WTC11 (cell line): ENCODE results near the gene PDSS2.

Source experiments
- CBFB ChIP-seq: sonication (generic); formaldehyde crosslinking; IDR thresholded peaks from 2 replicates; pipeline ENCODE4 v1.8.1; 2022; ENCODE audit warnings: mild to moderate bottlenecking, low read depth, missing genetic modification reagents
- CREB1 ChIP-seq: sonication (generic); formaldehyde crosslinking; IDR thresholded peaks from 2 replicates; pipeline ENCODE4 v1.8.0; 2023; ENCODE audit warnings: mild to moderate bottlenecking, missing genetic modification reagents
- GABPB1 ChIP-seq: sonication (generic); formaldehyde crosslinking; IDR thresholded peaks from 2 replicates; pipeline ENCODE4 v1.8.1; 2023; ENCODE audit warnings: mild to moderate bottlenecking, missing genetic modification reagents
- JUN ChIP-seq: sonication (generic); formaldehyde crosslinking; IDR thresholded peaks from 2 replicates; pipeline ENCODE4 v1.8.0; 2023; ENCODE audit warnings: mild to moderate bottlenecking, missing genetic modification reagents
- NR2C2 ChIP-seq: sonication (generic); formaldehyde crosslinking; IDR thresholded peaks from 2 replicates; pipeline ENCODE4 v1.8.0; 2022; ENCODE audit warnings: mild to moderate bottlenecking, missing genetic modification reagents
- OVOL2 ChIP-seq: fragments of 250-450 bp; sonication (Bioruptor Pico); IDR thresholded peaks from 2 replicates; pipeline ENCODE4 v1.9.0; 2021; ENCODE audit warnings: mild to moderate bottlenecking, borderline replicate concordance
- SP1 ChIP-seq: sonication (generic); formaldehyde crosslinking; conservative IDR thresholded peaks from 2 replicates; pipeline ENCODE4 v1.8.1; 2022; ENCODE audit warnings: missing genetic modification reagents
- TCF7 ChIP-seq: sonication (generic); formaldehyde crosslinking; IDR thresholded peaks from 2 replicates; pipeline ENCODE4 v1.8.0; 2022; ENCODE audit warnings: mild to moderate bottlenecking, low read depth, missing genetic modification reagents, moderate library complexity
- TF ChIP-seq, protein P1 (sequence below): fragments of 200-600 bp; IDR thresholded peaks from 2 replicates; pipeline ENCODE4 v1.8.0; 2022; ENCODE audit warnings: antibody characterized with exemption
- TF ChIP-seq, protein P2 (sequence below): fragments of 250-450 bp; sonication (Bioruptor Pico); IDR thresholded peaks from 2 replicates; pipeline ENCODE4 v2.1.2; 2022; ENCODE audit warnings: mild to moderate bottlenecking, moderate library complexity
- TF ChIP-seq, protein P3 (sequence below): sonication (generic); formaldehyde crosslinking; IDR thresholded peaks from 2 replicates; pipeline ENCODE4 v1.8.0; 2022; ENCODE audit warnings: mild to moderate bottlenecking, missing genetic modification reagents
- TF ChIP-seq, protein P4 (sequence below): sonication (generic); formaldehyde crosslinking; IDR thresholded peaks from 2 replicates; pipeline ENCODE4 v1.8.0; 2022; ENCODE audit warnings: mild to moderate bottlenecking, missing genetic modification reagents
- TF ChIP-seq, protein P5 (sequence below): sonication (generic); formaldehyde crosslinking; IDR thresholded peaks from 2 replicates; pipeline ENCODE4 v1.8.1; 2022; ENCODE audit warnings: mild to moderate bottlenecking, missing genetic modification reagents, moderate library complexity, borderline replicate concordance

DNA sequence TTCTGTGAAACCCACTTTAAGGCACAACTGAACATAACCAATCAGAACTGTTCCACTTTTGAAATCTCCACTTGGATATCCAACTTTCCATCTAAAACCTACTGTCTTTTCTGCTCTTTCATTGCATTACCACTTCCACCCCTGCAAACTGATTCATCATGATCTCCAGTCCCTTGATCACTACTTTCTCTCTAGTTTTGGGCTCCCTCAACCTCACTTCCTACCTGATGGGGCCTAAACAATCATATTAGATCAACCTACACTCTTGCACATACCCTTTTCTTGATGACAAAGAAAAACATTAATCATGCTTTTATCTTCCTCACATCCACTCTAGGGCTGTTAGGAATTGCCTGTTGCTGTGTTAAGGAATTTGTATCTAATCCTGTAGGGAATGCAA is 137.6 kb downstream of the PDSS2 start:
- TF ChIP-seq, protein P1, sequence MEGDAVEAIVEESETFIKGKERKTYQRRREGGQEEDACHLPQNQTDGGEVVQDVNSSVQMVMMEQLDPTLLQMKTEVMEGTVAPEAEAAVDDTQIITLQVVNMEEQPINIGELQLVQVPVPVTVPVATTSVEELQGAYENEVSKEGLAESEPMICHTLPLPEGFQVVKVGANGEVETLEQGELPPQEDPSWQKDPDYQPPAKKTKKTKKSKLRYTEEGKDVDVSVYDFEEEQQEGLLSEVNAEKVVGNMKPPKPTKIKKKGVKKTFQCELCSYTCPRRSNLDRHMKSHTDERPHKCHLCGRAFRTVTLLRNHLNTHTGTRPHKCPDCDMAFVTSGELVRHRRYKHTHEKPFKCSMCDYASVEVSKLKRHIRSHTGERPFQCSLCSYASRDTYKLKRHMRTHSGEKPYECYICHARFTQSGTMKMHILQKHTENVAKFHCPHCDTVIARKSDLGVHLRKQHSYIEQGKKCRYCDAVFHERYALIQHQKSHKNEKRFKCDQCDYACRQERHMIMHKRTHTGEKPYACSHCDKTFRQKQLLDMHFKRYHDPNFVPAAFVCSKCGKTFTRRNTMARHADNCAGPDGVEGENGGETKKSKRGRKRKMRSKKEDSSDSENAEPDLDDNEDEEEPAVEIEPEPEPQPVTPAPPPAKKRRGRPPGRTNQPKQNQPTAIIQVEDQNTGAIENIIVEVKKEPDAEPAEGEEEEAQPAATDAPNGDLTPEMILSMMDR = no peak
- TF ChIP-seq TCF7 (CRISPR knock-in tag) (no peak), CREB1 (CRISPR knock-in tag) (no peak), SP1 (no peak), OVOL2 (CRISPR knock-in tag) (no peak), JUN (CRISPR knock-in tag) (no peak), NR2C2 (no peak), GABPB1 (CRISPR knock-in tag) (no peak), CBFB (no peak)
- TF ChIP-seq, protein P2, sequence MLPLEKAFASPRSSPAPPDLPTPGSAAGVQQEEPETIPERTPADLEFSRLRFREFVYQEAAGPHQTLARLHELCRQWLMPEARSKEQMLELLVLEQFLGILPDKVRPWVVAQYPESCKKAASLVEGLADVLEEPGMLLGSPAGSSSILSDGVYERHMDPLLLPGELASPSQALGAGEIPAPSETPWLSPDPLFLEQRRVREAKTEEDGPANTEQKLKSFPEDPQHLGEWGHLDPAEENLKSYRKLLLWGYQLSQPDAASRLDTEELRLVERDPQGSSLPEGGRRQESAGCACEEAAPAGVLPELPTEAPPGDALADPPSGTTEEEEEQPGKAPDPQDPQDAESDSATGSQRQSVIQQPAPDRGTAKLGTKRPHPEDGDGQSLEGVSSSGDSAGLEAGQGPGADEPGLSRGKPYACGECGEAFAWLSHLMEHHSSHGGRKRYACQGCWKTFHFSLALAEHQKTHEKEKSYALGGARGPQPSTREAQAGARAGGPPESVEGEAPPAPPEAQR (CRISPR knock-in tag) = no peak
- TF ChIP-seq, protein P3, sequence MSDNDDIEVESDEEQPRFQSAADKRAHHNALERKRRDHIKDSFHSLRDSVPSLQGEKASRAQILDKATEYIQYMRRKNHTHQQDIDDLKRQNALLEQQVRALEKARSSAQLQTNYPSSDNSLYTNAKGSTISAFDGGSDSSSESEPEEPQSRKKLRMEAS (CRISPR knock-in tag) = no peak
- TF ChIP-seq, protein P4, sequence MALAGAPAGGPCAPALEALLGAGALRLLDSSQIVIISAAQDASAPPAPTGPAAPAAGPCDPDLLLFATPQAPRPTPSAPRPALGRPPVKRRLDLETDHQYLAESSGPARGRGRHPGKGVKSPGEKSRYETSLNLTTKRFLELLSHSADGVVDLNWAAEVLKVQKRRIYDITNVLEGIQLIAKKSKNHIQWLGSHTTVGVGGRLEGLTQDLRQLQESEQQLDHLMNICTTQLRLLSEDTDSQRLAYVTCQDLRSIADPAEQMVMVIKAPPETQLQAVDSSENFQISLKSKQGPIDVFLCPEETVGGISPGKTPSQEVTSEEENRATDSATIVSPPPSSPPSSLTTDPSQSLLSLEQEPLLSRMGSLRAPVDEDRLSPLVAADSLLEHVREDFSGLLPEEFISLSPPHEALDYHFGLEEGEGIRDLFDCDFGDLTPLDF (CRISPR knock-in tag) = no peak
- TF ChIP-seq, protein P5, sequence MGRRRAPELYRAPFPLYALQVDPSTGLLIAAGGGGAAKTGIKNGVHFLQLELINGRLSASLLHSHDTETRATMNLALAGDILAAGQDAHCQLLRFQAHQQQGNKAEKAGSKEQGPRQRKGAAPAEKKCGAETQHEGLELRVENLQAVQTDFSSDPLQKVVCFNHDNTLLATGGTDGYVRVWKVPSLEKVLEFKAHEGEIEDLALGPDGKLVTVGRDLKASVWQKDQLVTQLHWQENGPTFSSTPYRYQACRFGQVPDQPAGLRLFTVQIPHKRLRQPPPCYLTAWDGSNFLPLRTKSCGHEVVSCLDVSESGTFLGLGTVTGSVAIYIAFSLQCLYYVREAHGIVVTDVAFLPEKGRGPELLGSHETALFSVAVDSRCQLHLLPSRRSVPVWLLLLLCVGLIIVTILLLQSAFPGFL = no peak
